ENCODE data around the gene CMTM4.
"Not testable (repeated sequence)": the region's sequence is repeated elsewhere in the genome, so short reads cannot be mapped to it uniquely, and the experiment has no call there.

The CMTM4 gene

DNA sequence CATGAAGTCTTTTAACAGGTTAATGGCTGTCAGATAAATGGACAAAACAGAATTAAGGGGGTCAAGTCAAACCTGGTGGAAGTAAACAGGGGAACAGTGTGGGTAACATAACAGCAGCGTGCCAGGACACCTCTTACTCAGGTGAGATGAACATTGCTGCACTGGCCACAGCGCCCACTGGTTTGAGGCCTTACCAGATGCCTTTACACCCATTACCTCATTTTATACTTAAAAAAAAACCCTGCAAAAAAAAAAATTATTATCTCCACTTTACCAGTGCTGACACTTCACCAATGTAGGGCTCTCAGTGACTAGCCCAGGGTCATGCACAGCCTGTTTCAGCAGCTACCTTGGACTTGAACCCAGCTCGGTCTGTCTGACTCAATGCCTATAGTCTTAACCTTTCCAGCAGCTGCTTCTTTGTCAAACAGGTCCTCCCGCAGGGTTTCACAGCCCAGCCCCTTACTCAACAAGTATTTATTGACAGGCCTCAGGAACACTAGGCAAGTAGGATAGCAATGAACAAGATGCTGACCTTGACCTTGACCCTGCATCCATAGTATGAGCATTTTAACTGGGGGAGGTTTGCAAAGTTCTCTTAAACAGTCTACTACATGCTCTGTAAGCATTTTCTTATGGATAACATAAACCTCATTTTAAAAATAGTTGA is 61.9 kb downstream of the CMTM4 start:
- in situ Hi-C loops (cut with HindIII; ENCODE audit: low sequenced_read_pairs): no loop called here
- TF ChIP-seq, protein P1, sequence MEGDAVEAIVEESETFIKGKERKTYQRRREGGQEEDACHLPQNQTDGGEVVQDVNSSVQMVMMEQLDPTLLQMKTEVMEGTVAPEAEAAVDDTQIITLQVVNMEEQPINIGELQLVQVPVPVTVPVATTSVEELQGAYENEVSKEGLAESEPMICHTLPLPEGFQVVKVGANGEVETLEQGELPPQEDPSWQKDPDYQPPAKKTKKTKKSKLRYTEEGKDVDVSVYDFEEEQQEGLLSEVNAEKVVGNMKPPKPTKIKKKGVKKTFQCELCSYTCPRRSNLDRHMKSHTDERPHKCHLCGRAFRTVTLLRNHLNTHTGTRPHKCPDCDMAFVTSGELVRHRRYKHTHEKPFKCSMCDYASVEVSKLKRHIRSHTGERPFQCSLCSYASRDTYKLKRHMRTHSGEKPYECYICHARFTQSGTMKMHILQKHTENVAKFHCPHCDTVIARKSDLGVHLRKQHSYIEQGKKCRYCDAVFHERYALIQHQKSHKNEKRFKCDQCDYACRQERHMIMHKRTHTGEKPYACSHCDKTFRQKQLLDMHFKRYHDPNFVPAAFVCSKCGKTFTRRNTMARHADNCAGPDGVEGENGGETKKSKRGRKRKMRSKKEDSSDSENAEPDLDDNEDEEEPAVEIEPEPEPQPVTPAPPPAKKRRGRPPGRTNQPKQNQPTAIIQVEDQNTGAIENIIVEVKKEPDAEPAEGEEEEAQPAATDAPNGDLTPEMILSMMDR (IDR thresholded peaks at IDR 0.05; ENCODE audit: low read depth, low read length, missing control alignments): no peak
- no peak for DNase-seq (ENCODE audit: low read depth)
- no peak overlapping the region for H3K4me3 ChIP-seq (ENCODE audit: low read depth, low read length)

DNA sequence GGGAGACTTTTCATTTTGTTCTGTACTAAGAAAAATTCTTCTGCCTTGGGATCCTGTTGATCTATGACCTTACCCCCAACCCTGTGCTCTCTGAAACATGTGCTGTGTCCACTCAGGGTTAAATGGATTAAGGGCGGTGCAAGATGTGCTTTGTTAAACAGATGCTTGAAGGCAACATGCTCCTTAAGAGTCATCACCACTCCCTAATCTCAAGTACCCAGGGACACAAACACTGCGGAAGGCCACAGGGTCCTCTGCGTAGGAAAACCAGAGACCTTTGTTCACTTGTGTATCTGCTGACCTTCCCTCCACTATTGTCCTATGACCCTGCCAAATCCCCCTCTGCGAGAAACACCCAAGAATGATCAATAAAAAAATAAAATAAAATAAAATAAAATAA is 65.0 kb downstream of the CMTM4 start:
- DNase-seq (ENCODE audit: low read depth); in situ Hi-C loops (cut with HindIII; ENCODE audit: low sequenced_read_pairs); H3K4me3 ChIP-seq (ENCODE audit: low read depth, low read length): not testable (repeated sequence)

DNA sequence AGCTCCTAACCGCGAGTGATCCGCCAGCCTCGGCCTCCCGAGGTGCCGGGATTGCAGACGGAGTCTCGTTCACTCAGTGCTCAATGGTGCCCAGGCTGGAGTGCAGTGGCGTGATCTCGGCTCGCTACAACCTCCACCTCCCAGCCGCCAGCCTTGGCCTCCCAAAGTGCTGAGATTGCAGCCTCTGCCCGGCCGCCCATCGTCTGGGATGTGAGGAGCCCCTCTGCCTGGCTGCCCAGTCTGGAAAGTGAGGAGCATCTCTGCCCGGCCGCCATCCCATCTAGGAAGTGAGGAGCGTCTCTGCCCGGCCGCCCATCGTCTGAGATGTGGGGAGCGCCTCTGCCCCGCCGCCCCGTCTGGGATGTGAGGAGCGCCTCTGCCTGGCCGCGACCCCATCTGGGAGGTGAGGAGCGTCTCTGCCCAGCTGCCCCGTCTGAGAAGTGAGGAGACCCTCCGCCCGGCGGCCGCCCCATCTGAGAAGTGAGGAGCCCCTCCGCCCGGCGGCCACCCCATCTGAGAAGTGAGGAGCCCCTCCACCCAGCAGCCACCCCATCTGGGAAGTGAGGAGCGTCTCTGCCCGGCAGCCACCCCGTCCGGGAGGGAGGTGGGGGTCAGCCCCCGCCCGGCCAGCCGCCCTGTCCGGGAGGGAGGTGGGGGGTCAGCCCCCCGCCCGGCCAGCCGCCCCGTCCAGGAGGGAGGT is 65.8 kb downstream of the CMTM4 start:
- in situ Hi-C loops (cut with HindIII; ENCODE audit: low sequenced_read_pairs); DNase-seq (ENCODE audit: low read depth); H3K4me3 ChIP-seq (ENCODE audit: low read depth, low read length): not testable (repeated sequence)

DNA sequence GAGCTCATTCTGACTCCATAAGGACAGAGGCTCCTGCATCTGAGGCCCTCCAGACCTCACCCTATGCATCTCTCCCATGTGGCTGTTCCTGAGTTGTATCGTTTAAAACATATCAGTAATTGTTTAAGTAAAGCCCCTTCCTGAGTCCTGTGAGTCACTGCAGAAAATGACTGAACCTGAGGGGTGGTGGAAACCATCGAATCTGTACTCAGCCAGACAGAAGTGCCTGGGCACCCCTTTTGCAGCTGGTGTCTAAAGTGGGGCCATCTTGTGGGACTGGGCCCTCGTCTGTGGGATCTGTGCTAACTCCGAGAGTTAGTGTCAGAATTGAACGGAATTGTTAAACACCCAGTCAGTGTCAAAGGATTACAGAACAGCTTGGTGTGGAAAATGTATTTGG is 66.7 kb downstream of the CMTM4 start:
- no peak for DNase-seq (ENCODE audit: low read depth)
- TF ChIP-seq, protein P1 (IDR thresholded peaks at IDR 0.05; ENCODE audit: low read depth, low read length, missing control alignments): no peak
- no peak overlapping the region for H3K4me3 ChIP-seq (ENCODE audit: low read depth, low read length)
- in situ Hi-C loops (cut with HindIII; ENCODE audit: low sequenced_read_pairs): no loop called here

DNA sequence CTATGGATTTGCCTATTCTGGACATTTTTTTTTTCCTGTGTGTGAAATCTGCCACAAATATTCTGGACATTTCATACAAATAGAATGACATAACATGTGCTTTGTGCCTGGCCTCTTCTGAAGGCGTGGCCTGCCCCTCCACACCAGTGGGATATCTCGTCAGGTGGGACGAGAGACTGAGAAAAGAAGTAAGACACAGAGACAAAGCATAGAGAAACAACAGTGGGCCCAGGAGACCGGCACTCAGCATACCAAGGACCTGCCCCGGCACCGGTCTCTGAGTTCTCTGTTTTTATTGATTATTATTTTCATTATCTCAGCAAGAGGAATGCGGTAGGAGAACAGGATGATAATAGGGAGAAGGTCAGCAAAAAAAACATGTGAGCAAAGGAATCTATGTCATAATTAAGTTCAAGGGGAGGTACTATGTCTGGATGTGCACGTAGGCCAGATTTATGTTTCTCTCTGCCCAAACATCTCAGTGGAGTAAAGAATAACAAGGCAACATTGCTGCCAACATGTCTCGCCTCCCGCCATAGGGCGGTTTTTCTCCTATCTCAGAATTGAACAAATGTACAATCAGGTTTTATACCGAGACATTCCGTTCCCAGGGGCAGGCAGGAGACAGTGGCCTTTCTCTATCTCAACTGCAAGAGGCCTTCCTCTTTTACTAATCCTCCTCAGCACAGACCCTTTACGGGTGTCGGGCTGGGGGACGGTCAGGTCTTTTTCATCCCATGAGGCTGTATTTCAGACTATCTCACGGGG is 68.7 kb downstream of the CMTM4 start:
- in situ Hi-C loops (cut with HindIII; ENCODE audit: low sequenced_read_pairs); H3K4me3 ChIP-seq (ENCODE audit: low read depth, low read length); DNase-seq (ENCODE audit: low read depth): not testable (repeated sequence)

DNA sequence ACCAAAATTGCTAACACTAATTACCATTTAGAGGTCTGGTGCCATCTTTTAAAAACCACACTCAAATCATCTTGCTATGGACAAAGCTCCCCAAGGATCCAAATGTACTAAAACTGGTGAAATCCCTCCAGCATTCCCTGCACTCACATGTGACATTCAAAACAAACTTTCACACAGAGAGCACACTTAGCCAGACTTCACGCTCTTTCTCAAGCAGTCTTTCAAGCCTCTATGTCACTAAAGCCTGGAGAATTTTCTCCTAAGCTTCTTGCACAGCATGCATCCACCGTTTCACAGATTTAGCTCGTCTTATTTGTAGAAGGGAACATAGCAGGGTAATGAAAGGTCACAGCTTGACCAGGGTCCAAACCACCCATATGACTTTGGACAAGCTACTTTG is 72.8 kb downstream of the CMTM4 start:
- DNase-seq (ENCODE audit: low read depth): no peak
- in situ Hi-C loops (cut with HindIII; ENCODE audit: low sequenced_read_pairs): loop anchor here (5.0 kb wide), 1 partner anchor 39 kb away; no protein-coding TSS in a partner anchor
- H3K4me3 ChIP-seq (ENCODE audit: low read depth, low read length): no peak overlapping the region
- TF ChIP-seq, protein P1 (IDR thresholded peaks at IDR 0.05; ENCODE audit: low read depth, low read length, missing control alignments): no peak

DNA sequence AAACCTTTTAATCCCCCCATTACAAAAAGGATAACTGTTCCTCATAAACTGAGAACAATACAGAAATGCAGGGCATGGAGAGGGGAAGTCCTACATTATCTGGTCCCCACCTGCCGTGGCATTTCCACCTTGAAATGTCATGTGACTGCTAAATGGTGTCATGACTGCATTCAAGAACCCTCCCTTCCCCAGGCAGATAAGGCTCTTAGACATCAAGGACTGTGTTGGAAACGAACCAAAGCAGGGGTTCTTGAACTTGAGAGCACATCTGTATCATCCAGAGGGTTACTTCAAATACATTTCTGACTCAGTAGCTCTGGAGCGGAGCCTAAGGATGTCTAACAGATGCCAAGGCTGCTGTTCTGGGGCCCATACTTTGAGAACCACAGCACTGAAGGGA is 73.7 kb downstream of the CMTM4 start:
- no peak overlapping the region for H3K4me3 ChIP-seq (ENCODE audit: low read depth, low read length)
- TF ChIP-seq, protein P1 (IDR thresholded peaks at IDR 0.05; ENCODE audit: low read depth, low read length, missing control alignments): no peak
- in situ Hi-C loops (cut with HindIII; ENCODE audit: low sequenced_read_pairs): loop anchor here (5.0 kb wide), 1 partner anchor 39 kb away; no protein-coding TSS in a partner anchor
- DNase-seq (ENCODE audit: low read depth): no peak

DNA sequence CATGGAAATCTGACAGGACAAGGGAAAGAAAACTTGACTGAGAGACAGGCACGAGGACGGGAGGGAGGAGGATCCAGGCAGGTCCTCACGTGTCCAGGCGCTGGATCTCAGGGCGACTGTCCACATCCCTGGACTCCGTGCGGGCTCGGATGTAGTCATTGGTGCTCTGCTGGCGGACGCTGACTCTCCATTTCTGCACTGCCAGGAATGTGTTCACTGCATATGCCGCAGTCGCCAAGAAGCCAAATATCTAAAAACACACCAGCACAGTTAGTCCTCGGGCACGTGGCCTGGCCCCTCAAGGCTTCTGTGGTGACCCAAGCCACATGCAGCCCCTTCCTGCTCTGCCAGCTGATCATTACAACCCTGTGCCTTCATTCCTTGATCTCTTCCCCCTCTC is 74.6 kb downstream of the CMTM4 start:
- in situ Hi-C loops (cut with HindIII; ENCODE audit: low sequenced_read_pairs): loop anchor here (5.0 kb wide), 1 partner anchor 40 kb away; no protein-coding TSS in a partner anchor
- DNase-seq (ENCODE audit: low read depth): no peak
- H3K4me3 ChIP-seq (ENCODE audit: low read depth, low read length): no peak overlapping the region
- TF ChIP-seq, protein P1 (IDR thresholded peaks at IDR 0.05; ENCODE audit: low read depth, low read length, missing control alignments): no peak

Data from astrocyte of the cerebellum (primary cell).